Vagina (tissue), 2 donors: ENCODE results near the gene GAS1.

Experiments
- POLR2A ChIP-seq, 2 donors: fragments of 450-650 bp; IDR thresholded peaks; one replicate each; pipeline ENCODE4 v1.6.1; 2017; ENCODE audit warnings: antibody characterized with exemption in 2 of 2, mild to moderate bottlenecking in 2 of 2, moderate library complexity in 2 of 2
- TF ChIP-seq, protein P1 (sequence below), 3 experiments: fragments of 450-650 bp in 2 of 3; fragments of 200-600 bp in 1 of 3; sonication (generic) in 1 of 3; IDR thresholded peaks; one replicate each; pipeline ENCODE4 v1.5.1; 2017 to 2019; ENCODE audit warnings: antibody characterized with exemption in 3 of 3, mild to moderate bottlenecking in 2 of 3, moderate library complexity in 2 of 3

DNA sequence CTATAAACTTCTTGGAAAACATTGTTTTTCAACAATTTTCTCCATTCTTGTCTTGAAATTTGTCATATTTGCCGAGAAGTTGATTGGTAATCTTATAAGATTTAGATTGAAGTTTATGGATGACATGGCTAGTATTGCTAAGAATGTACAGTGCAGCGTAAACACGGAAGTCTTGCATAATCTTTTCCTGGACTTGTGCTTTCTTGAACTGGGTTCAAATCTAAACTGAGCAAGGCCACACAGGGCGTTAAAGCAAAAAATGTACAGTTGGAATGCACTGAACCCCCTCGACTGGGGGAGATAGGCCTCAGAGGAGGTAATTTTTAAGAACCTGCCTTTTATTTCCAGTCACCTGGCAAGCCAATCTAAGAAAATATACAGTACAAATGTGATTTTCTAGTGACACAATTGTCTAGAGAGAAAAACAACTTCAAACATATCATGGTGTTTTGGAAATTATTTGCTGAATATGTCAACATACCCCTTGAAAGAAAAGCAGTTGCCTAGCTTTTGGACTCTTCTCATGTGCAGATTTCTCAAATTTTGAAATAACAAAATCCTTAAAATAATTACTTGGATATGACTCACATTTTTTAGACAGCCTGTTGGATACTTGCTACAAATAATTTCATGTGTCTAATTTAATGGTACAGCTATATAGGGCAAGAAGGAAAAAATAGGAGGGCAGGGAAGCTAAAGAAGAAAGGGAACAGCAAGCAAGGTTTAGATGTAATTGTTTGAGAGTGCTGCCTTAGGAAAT lies 18.5 kb upstream of the GAS1 start:
- TF ChIP-seq, protein P1, sequence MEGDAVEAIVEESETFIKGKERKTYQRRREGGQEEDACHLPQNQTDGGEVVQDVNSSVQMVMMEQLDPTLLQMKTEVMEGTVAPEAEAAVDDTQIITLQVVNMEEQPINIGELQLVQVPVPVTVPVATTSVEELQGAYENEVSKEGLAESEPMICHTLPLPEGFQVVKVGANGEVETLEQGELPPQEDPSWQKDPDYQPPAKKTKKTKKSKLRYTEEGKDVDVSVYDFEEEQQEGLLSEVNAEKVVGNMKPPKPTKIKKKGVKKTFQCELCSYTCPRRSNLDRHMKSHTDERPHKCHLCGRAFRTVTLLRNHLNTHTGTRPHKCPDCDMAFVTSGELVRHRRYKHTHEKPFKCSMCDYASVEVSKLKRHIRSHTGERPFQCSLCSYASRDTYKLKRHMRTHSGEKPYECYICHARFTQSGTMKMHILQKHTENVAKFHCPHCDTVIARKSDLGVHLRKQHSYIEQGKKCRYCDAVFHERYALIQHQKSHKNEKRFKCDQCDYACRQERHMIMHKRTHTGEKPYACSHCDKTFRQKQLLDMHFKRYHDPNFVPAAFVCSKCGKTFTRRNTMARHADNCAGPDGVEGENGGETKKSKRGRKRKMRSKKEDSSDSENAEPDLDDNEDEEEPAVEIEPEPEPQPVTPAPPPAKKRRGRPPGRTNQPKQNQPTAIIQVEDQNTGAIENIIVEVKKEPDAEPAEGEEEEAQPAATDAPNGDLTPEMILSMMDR (IDR thresholded peaks at IDR 0.05): no peak
- no peak for TF ChIP-seq POLR2A (IDR thresholded peaks at IDR 0.05)
